Keratinocyte (primary cell): ENCODE data around the gene MOB2.

Experiments
- CTCF ChIP-seq, 3 experiments: IDR thresholded peaks in 1 of 3; conservative IDR thresholded peaks in 1 of 3; optimal IDR thresholded peaks in 1 of 3; 2 replicates in 2 of 3; 3 replicates in 1 of 3; pipeline versions ENCODE3 to v1.5.1; 2011; ENCODE audit warnings: low read length in 3 of 3, mild to moderate bottlenecking in 3 of 3, moderate library complexity in 2 of 3, control low read depth in 1 of 3, inconsistent platforms in 1 of 3; ENCODE audit not compliant: insufficient read depth in 2 of 3; ENCODE audit errors: extremely low read depth in 1 of 3
- EZH2 ChIP-seq: IDR thresholded peaks from one replicate; pipeline ENCODE4 v1.6.1; 2012; ENCODE audit warnings: inconsistent platforms, mild to moderate bottlenecking, low read length, moderate library complexity

DNA sequence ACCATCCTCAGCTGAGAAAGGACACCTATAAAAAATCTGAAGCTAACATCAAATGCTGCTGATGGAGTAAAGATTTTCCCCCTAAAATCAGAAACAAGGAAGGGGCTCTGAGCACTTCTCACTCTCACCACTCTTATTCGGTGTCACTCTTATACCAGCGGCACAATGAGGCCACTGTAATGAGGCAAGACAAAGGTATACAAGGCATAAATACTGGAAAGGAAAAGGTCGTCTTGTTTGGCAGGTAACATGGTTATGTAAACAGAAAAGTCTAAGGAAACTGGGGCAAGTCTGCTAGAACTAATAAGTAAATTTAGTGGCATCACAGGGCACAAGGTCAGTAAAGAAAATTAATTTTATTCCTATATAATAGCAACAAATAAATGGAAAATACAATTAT lies 8.1 kb upstream of the MOB2 start:
- TF ChIP-seq CTCF (optimal IDR thresholded peaks at IDR 0.05 in 1 of 3, IDR thresholded peaks at IDR 0.05 in 1 of 3, conservative IDR thresholded peaks at IDR 0.05 in 1 of 3; ENCODE audit: extremely low read depth in 1 of 3, insufficient read depth in 2 of 3, low read length in 3 of 3): no peak
- no peak for TF ChIP-seq EZH2
